ENCODE measurements around the gene CNTLN. TPM values are rescaled to one million over a fixed set of nuclear protein-coding genes. Genes with fewer than 3 reads are reported as not detected.
"Not testable (repeated sequence)": the region's sequence is repeated elsewhere in the genome, so short reads cannot be mapped to it uniquely, and the experiment has no call there.

Gene CNTLN
- total and polyA plus RNA-seq, 2 donors (not counting 1 experiment from before 2014, with no cell fraction given): 9.1 to 13.0 TPM

DNA sequence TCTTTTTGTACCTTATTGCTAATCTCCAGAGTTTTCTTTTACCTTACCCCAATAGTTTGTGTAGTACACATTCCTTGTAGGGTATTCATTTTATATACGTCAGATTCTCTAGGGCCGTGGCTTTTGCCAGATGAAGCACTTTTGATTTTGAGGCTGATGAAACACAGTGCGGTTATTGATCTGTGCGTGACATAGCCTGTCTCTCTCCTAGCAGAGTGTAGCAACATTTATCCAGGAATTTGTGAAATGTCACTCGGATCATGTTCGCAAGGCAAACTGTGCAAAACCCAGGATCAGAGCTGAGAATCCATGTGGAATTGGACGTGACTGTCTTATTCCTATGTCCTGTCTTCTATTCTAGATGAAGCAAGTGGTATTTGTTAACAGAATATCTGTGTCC lies 302.0 kb downstream of the CNTLN start:
- no peaks in the 10 kb centered on the region for H3K36me3 ChIP-seq (ENCODE audit: control insufficient read depth, insufficient read depth, low read length)
- H3K9ac ChIP-seq (ENCODE audit: insufficient read depth, low read length): no peak overlapping the region
- H3K79me2 ChIP-seq (ENCODE audit: control insufficient read depth, insufficient read depth, low read length): no peaks in the 10 kb centered on the region
- TF ChIP-seq, protein P1, sequence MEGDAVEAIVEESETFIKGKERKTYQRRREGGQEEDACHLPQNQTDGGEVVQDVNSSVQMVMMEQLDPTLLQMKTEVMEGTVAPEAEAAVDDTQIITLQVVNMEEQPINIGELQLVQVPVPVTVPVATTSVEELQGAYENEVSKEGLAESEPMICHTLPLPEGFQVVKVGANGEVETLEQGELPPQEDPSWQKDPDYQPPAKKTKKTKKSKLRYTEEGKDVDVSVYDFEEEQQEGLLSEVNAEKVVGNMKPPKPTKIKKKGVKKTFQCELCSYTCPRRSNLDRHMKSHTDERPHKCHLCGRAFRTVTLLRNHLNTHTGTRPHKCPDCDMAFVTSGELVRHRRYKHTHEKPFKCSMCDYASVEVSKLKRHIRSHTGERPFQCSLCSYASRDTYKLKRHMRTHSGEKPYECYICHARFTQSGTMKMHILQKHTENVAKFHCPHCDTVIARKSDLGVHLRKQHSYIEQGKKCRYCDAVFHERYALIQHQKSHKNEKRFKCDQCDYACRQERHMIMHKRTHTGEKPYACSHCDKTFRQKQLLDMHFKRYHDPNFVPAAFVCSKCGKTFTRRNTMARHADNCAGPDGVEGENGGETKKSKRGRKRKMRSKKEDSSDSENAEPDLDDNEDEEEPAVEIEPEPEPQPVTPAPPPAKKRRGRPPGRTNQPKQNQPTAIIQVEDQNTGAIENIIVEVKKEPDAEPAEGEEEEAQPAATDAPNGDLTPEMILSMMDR (conservative IDR thresholded peaks at IDR 0.05 in 1 of 2, IDR thresholded peaks at IDR 0.05 in 1 of 2; ENCODE audit: low read depth in 1 of 2, low read length in 2 of 2): no peak
- TF ChIP-seq EZH2 (IDR thresholded peaks at IDR 0.05; ENCODE audit: low read length, missing control alignments): no peak
- no peaks in the 10 kb centered on the region for H3K4me1 ChIP-seq (ENCODE audit: control insufficient read depth, extremely low read depth, insufficient read depth, low read length)
- no peak overlapping the region for H3K27ac ChIP-seq (ENCODE audit: insufficient read depth, low read length)
- H3K27me3 ChIP-seq (ENCODE audit: control insufficient read depth, insufficient read depth, low read length): no peaks in the 10 kb centered on the region
- H4K20me1 ChIP-seq (ENCODE audit: control insufficient read depth, extremely low read depth, insufficient read depth, low read length): no peaks in the 10 kb centered on the region
- H3K9me3 ChIP-seq (ENCODE audit: control insufficient read depth, insufficient read depth, low read depth, low read length): no peaks in the 10 kb centered on the region
- no peak overlapping the region for H2AFZ ChIP-seq (ENCODE audit: low read length)
- H3K4me2 ChIP-seq (ENCODE audit: extremely low read depth, insufficient read depth, low read length): no peak overlapping the region
- H3K4me3 ChIP-seq (replicated peaks in 1 of 4; ENCODE audit: control extremely low read depth in 1 of 4, insufficient read depth in 1 of 4, low read depth in 3 of 4, low read length in 4 of 4): no peak overlapping the region
- no peak for DNase-seq (ENCODE audit: low read depth in 2 of 2)

DNA sequence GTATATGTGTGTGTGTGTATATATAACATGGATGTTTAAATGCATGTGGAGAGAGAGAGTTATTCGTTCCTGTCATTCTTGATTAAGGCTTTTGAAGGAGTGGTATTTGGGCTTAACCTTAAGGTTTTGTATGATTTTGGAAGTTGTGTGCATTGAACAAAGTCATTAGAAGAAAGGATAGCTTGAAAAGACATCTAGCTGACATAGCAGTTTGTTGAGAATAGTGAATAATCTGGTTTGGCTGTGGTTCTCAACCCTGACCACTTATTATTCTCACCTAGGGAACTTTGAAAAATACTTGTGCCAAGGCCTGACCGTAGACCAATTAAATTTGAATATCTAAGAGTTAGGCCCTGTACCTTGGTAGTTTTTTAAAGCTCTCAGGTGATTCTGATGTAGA lies 303.0 kb downstream of the CNTLN start:
- Histone ChIP-seq H3K27ac (ENCODE audit: insufficient read depth, low read length) (no peak overlapping the region), H3K79me2 (ENCODE audit: control insufficient read depth, insufficient read depth, low read length) (no peaks in the 10 kb centered on the region), H4K20me1 (ENCODE audit: control insufficient read depth, extremely low read depth, insufficient read depth, low read length) (no peaks in the 10 kb centered on the region), H3K9ac (ENCODE audit: insufficient read depth, low read length) (no peak overlapping the region), H3K27me3 (ENCODE audit: control insufficient read depth, insufficient read depth, low read length) (no peaks in the 10 kb centered on the region), H2AFZ (ENCODE audit: low read length) (no peak overlapping the region), H3K4me1 (ENCODE audit: control insufficient read depth, extremely low read depth, insufficient read depth, low read length) (no peaks in the 10 kb centered on the region), H3K4me3 (replicated peaks in 1 of 4; ENCODE audit: control extremely low read depth in 1 of 4, insufficient read depth in 1 of 4, low read depth in 3 of 4, low read length in 4 of 4) (no peak overlapping the region), H3K36me3 (ENCODE audit: control insufficient read depth, insufficient read depth, low read length) (no peaks in the 10 kb centered on the region), H3K4me2 (ENCODE audit: extremely low read depth, insufficient read depth, low read length) (no peak overlapping the region), H3K9me3 (ENCODE audit: control insufficient read depth, insufficient read depth, low read depth, low read length) (no peaks in the 10 kb centered on the region)
- DNase-seq (ENCODE audit: low read depth in 2 of 2): no peak
- TF ChIP-seq EZH2 (IDR thresholded peaks at IDR 0.05; ENCODE audit: low read length, missing control alignments): no peak

DNA sequence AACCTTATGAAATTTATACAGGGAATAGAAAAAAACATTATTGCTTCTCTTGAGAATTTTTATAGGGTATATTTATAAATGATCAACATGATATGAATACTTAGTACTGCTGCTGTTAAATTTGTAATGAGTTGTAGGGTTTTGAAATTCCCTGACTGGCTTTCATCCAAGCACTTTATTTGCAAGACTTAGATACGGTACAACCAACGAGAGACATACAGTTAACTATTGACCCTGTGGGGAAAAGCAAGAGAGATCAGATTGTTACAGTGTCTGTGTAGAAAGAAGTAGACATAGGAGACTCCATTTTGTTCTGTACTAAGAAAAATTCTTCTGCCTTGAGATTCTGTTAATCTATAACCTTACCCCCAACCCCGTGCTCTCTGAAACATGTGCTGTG lies 310.3 kb downstream of the CNTLN start:
- not testable (repeated sequence) for H3K36me3 ChIP-seq (ENCODE audit: control insufficient read depth, insufficient read depth, low read length); H3K4me3 ChIP-seq (replicated peaks in 1 of 4; ENCODE audit: control extremely low read depth in 1 of 4, insufficient read depth in 1 of 4, low read depth in 3 of 4, low read length in 4 of 4); H3K4me1 ChIP-seq (ENCODE audit: control insufficient read depth, extremely low read depth, insufficient read depth, low read length); H2AFZ ChIP-seq (ENCODE audit: low read length); H4K20me1 ChIP-seq (ENCODE audit: control insufficient read depth, extremely low read depth, insufficient read depth, low read length); H3K4me2 ChIP-seq (ENCODE audit: extremely low read depth, insufficient read depth, low read length); H3K27me3 ChIP-seq (ENCODE audit: control insufficient read depth, insufficient read depth, low read length); H3K27ac ChIP-seq (ENCODE audit: insufficient read depth, low read length); H3K9me3 ChIP-seq (ENCODE audit: control insufficient read depth, insufficient read depth, low read depth, low read length); H3K9ac ChIP-seq (ENCODE audit: insufficient read depth, low read length); H3K79me2 ChIP-seq (ENCODE audit: control insufficient read depth, insufficient read depth, low read length); DNase-seq (ENCODE audit: low read depth in 2 of 2)

DNA sequence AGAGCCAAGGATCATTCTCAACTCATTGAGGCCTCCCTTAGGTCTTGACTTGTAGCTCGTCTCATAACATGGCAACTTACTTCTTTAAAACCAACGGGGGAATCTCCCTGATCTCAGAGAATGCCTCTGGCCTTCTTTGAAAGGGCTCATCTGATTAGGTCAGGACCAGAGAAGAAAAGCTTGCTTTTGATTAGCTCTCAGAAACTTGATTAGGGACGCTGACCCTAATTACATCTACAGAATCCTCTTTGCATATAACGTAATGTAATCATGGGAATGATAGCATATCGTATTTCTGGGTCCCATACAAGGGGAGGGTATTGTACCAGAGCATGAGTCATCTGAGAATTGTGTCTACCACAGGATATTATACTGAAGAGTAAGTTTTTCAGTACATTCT lies 318.9 kb downstream of the CNTLN start:
- Histone ChIP-seq H3K9me3 (ENCODE audit: control insufficient read depth, insufficient read depth, low read depth, low read length) (no peaks in the 10 kb centered on the region), H3K9ac (ENCODE audit: insufficient read depth, low read length) (no peak overlapping the region), H3K36me3 (ENCODE audit: control insufficient read depth, insufficient read depth, low read length) (no peaks in the 10 kb centered on the region), H3K27ac (ENCODE audit: insufficient read depth, low read length) (no peak overlapping the region), H3K4me2 (ENCODE audit: extremely low read depth, insufficient read depth, low read length) (no peak overlapping the region), H3K79me2 (ENCODE audit: control insufficient read depth, insufficient read depth, low read length) (no peaks in the 10 kb centered on the region), H3K27me3 (ENCODE audit: control insufficient read depth, insufficient read depth, low read length) (no peaks in the 10 kb centered on the region), H3K4me1 (ENCODE audit: control insufficient read depth, extremely low read depth, insufficient read depth, low read length) (no peaks in the 10 kb centered on the region), H2AFZ (ENCODE audit: low read length) (no peak overlapping the region), H4K20me1 (ENCODE audit: control insufficient read depth, extremely low read depth, insufficient read depth, low read length) (no peaks in the 10 kb centered on the region), H3K4me3 (replicated peaks in 1 of 4; ENCODE audit: control extremely low read depth in 1 of 4, insufficient read depth in 1 of 4, low read depth in 3 of 4, low read length in 4 of 4) (no peak overlapping the region)
- DNase-seq (ENCODE audit: low read depth in 2 of 2): peak in 1 of 2 donors; percentile 20
- TF ChIP-seq, protein P1 (conservative IDR thresholded peaks at IDR 0.05 in 1 of 2, IDR thresholded peaks at IDR 0.05 in 1 of 2; ENCODE audit: low read depth in 1 of 2, low read length in 2 of 2): no peak
- TF ChIP-seq EZH2 (IDR thresholded peaks at IDR 0.05; ENCODE audit: low read length, missing control alignments): no peak
